ENCODE measurements around the gene TCERG1.

Gene TCERG1

DNA sequence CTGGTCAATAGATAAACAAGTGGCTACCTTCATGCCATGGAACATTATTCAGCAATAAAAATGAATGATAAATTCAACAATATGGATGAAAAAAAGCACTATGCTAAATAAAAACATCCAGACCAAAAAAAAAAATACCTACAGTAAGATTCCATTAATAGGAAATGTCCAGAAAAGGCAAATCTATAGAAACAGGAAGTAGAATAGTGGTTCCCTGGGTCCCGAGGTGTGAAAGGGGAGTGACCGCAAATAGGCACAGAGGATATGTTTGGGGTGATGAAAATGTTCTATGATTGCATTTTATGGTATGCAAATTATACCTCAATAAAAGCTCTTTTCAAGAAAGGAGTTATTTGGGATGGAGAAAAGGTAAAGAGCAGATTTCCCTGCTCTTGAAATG is 72.4 kb downstream of the TCERG1 start:
- H3K4me2 ChIP-seq (ENCODE audit: insufficient read depth, low read length), result no peak overlapping the region
- H3K4me1 ChIP-seq (ENCODE audit: insufficient read depth, low read length), result no peaks in the 10 kb centered on the region
- no peaks in the 10 kb centered on the region for H3K36me3 ChIP-seq (ENCODE audit: insufficient read depth, low read length)
- H4K20me1 ChIP-seq (ENCODE audit: insufficient read depth, low read length), result no peaks in the 10 kb centered on the region
- H2AFZ ChIP-seq (ENCODE audit: low read depth, low read length), result no peak overlapping the region
- H3K4me3 ChIP-seq (ENCODE audit: low read depth in 1 of 2, low read length in 2 of 2), result no peak overlapping the region
- no peak overlapping the region for H3K27ac ChIP-seq (ENCODE audit: low read length)
- no peak for DNase-seq
- TF ChIP-seq EZH2 (IDR thresholded peaks at IDR 0.05; ENCODE audit: borderline replicate concordance, low read depth, low read length, severe bottlenecking), result no peak
- TF ChIP-seq, protein P1, sequence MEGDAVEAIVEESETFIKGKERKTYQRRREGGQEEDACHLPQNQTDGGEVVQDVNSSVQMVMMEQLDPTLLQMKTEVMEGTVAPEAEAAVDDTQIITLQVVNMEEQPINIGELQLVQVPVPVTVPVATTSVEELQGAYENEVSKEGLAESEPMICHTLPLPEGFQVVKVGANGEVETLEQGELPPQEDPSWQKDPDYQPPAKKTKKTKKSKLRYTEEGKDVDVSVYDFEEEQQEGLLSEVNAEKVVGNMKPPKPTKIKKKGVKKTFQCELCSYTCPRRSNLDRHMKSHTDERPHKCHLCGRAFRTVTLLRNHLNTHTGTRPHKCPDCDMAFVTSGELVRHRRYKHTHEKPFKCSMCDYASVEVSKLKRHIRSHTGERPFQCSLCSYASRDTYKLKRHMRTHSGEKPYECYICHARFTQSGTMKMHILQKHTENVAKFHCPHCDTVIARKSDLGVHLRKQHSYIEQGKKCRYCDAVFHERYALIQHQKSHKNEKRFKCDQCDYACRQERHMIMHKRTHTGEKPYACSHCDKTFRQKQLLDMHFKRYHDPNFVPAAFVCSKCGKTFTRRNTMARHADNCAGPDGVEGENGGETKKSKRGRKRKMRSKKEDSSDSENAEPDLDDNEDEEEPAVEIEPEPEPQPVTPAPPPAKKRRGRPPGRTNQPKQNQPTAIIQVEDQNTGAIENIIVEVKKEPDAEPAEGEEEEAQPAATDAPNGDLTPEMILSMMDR (IDR thresholded peaks at IDR 0.05; ENCODE audit: borderline replicate concordance, extremely low read depth, low read length, poor library complexity, severe bottlenecking), result no peak
- no peak for ATAC-seq (ENCODE audit: insufficient read depth, low read depth)
- no peaks in the 10 kb centered on the region for H3K79me2 ChIP-seq (ENCODE audit: insufficient read depth, low read length)
- H3K27me3 ChIP-seq (ENCODE audit: insufficient read depth, low read length, poor library complexity), result peaks cover 3% of the 10 kb centered on the region
- H3K9me3 ChIP-seq (ENCODE audit: insufficient read depth, low read length, severe bottlenecking), result no peaks in the 10 kb centered on the region
- no peak overlapping the region for H3K9ac ChIP-seq (ENCODE audit: low read depth, low read length)

DNA sequence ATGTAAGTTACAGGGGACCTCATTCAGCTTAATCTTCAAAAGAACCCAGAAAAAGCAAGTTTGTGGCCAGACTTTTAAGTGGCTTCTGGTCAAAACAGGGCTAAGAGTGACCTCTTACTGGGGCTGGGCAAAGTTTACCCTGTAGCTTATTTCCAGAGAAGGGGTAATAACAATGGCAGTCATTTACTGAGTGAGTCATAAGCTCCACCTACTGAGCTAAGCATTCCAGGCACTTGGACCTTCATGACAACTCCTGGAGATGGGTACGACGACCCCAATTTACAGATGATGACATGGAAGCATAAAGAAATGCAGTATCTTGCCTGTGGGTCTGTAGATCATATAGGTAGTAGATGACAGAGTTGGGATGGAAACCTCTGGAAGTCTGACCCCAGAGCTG is 73.6 kb downstream of the TCERG1 start:
- no peak for ATAC-seq (ENCODE audit: insufficient read depth, low read depth)
- no peak overlapping the region for H3K4me3 ChIP-seq (ENCODE audit: low read depth in 1 of 2, low read length in 2 of 2)
- no peak overlapping the region for H3K4me2 ChIP-seq (ENCODE audit: insufficient read depth, low read length)
- H3K27ac ChIP-seq (ENCODE audit: low read length), result no peak overlapping the region
- H3K9ac ChIP-seq (ENCODE audit: low read depth, low read length), result no peak overlapping the region
- DNase-seq, result no peak
- no peaks in the 10 kb centered on the region for H3K4me1 ChIP-seq (ENCODE audit: insufficient read depth, low read length)
- H4K20me1 ChIP-seq (ENCODE audit: insufficient read depth, low read length), result no peaks in the 10 kb centered on the region
- H2AFZ ChIP-seq (ENCODE audit: low read depth, low read length), result no peak overlapping the region
- no peak for TF ChIP-seq EZH2 (IDR thresholded peaks at IDR 0.05; ENCODE audit: borderline replicate concordance, low read depth, low read length, severe bottlenecking)
- TF ChIP-seq, protein P1 (IDR thresholded peaks at IDR 0.05; ENCODE audit: borderline replicate concordance, extremely low read depth, low read length, poor library complexity, severe bottlenecking), result no peak
- no peaks in the 10 kb centered on the region for H3K79me2 ChIP-seq (ENCODE audit: insufficient read depth, low read length)
- H3K36me3 ChIP-seq (ENCODE audit: insufficient read depth, low read length), result no peaks in the 10 kb centered on the region
- peaks cover 9% of the 10 kb centered on the region for H3K27me3 ChIP-seq (ENCODE audit: insufficient read depth, low read length, poor library complexity)
- H3K9me3 ChIP-seq (ENCODE audit: insufficient read depth, low read length, severe bottlenecking), result no peaks in the 10 kb centered on the region

DNA sequence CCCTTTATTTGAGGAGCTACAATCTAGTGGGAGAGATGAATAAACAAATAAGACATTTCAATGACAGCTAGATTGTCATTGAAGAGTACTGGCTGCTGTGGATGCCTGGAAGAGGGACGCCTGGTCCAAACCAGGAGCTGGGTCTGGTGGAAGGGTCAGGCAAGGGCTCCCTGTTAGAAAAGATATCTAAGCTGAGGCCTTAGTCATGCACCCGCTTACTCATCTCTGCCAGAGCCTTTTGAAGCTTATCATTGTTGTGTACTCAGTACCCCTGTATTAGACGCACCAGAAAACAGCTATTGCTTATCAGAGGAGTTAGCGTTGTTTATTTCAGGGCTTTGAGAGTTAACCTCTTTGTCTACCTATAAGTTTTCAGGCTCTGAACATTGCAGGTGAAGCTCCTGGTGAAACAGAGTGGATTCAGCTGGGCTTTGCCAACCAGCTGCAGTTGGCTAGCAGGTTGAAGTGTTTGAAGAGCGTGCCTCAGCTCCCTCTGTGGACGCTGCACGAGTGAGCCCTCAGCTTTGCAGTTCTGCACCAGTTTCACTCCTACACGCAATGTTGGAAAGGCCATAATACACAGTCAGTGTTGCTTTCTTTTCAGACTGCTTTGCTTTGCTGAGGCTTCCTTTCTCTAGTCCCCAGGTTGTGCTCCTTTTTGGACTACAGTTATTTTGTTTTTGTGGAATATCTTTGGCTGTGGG is 74.4 kb downstream of the TCERG1 start:
- Histone ChIP-seq H3K9me3 (ENCODE audit: insufficient read depth, low read length, severe bottlenecking) (no peaks in the 10 kb centered on the region), H4K20me1 (ENCODE audit: insufficient read depth, low read length) (no peaks in the 10 kb centered on the region), H3K9ac (ENCODE audit: low read depth, low read length) (no peak overlapping the region), H3K4me3 (ENCODE audit: low read depth in 1 of 2, low read length in 2 of 2) (no peak overlapping the region), H3K36me3 (ENCODE audit: insufficient read depth, low read length) (no peaks in the 10 kb centered on the region), H3K27ac (ENCODE audit: low read length) (no peak overlapping the region), H3K79me2 (ENCODE audit: insufficient read depth, low read length) (no peaks in the 10 kb centered on the region), H3K4me2 (ENCODE audit: insufficient read depth, low read length) (no peak overlapping the region), H2AFZ (ENCODE audit: low read depth, low read length) (no peak overlapping the region), H3K27me3 (ENCODE audit: insufficient read depth, low read length, poor library complexity) (peaks cover 13% of the 10 kb centered on the region), H3K4me1 (ENCODE audit: insufficient read depth, low read length) (no peaks in the 10 kb centered on the region)
- TF ChIP-seq, protein P1 (IDR thresholded peaks at IDR 0.05; ENCODE audit: borderline replicate concordance, extremely low read depth, low read length, poor library complexity, severe bottlenecking), result no peak
- no peak for TF ChIP-seq EZH2 (IDR thresholded peaks at IDR 0.05; ENCODE audit: borderline replicate concordance, low read depth, low read length, severe bottlenecking)
- DNase-seq, result no peak
- no peak for ATAC-seq (ENCODE audit: insufficient read depth, low read depth)

Measured in DND-41 (cell line).